Activated CD8-positive, alpha-beta T cell treated with anti-CD3 and anti-CD28 coated beads for 36 hours (primary cell): ENCODE results near the gene NTN5. TPM values are rescaled to one million over a fixed set of nuclear protein-coding genes. Genes with fewer than 3 reads are reported as not detected.

ENCODE experiments used
- ATAC-seq: fragments of 200-7000 bp; cut with Tn5 transposase; one replicate; pipeline ENCODE4 v1.10.0; 2021; ENCODE audit warnings: mild to moderate bottlenecking, moderate library complexity
- CTCF ChIA-PET: fragments of 350-600 bp; sonication (Branson Sonifier 250); formaldehyde crosslinking; loops from one replicate; lab custom pipeline; 2021; ENCODE audit warnings: antibody characterized with exemption; lab: Charles Lee
- POLR2A ChIA-PET: fragments of 350-600 bp; sonication (Branson Sonifier 250); formaldehyde crosslinking; loops from one replicate; lab custom pipeline; 2021; ENCODE audit warnings: antibody characterized with exemption; lab: Charles Lee
- DNase-seq: peaks from one replicate; pipeline ENCODE4 v3.0.0-alpha.2; 2020
- H3K27ac Mint-ChIP-seq: one replicate; pipeline ENCODE4 v1.8.0; 2021; ENCODE audit warnings: mild to moderate bottlenecking, mixed read lengths
- H3K27me3 Mint-ChIP-seq: one replicate; pipeline ENCODE4 v1.8.0; 2021; ENCODE audit warnings: mixed read lengths
- H3K36me3 Mint-ChIP-seq: one replicate; pipeline ENCODE4 v1.8.0; 2021; ENCODE audit warnings: low read depth, mixed read lengths
- H3K4me1 Mint-ChIP-seq: one replicate; pipeline ENCODE4 v1.8.0; 2021; ENCODE audit warnings: low read depth, mixed read lengths
- H3K4me3 Mint-ChIP-seq: one replicate; pipeline ENCODE4 v1.8.0; 2021; ENCODE audit warnings: mild to moderate bottlenecking, moderate library complexity, mixed read lengths
- H3K9me3 Mint-ChIP-seq: one replicate; pipeline ENCODE4 v1.8.0; 2021; ENCODE audit warnings: mixed read lengths
- intact Hi-C: fragments of 100-400 bp; cut with micrococcal nuclease; formaldehyde crosslinking; loops from one replicate; pipeline ENCODE4 v1.10.0; 2022
- total RNA-seq, 2 experiments: library from RNA; stranded (reverse); gene quantifications; one replicate each; pipeline ENCODE4 v1.2.3, GENCODE V29; 2021
- TF ChIP-seq, protein P1 (sequence below): fragments of 200-600 bp; IDR thresholded peaks from one replicate; pipeline ENCODE4 v1.8.0; 2022; ENCODE audit warnings: antibody characterized with exemption, mild to moderate bottlenecking

NTN5 gene
- total RNA-seq, 2 experiments from 2014 or later = 0.16 to 0.83 TPM

- H3K27me3 Mint-ChIP-seq = no peaks in the 10 kb centered on the region
- no peak for DNase-seq
- peaks cover 45% of the 10 kb centered on the region for H3K4me1 Mint-ChIP-seq
- TF ChIP-seq, protein P1, sequence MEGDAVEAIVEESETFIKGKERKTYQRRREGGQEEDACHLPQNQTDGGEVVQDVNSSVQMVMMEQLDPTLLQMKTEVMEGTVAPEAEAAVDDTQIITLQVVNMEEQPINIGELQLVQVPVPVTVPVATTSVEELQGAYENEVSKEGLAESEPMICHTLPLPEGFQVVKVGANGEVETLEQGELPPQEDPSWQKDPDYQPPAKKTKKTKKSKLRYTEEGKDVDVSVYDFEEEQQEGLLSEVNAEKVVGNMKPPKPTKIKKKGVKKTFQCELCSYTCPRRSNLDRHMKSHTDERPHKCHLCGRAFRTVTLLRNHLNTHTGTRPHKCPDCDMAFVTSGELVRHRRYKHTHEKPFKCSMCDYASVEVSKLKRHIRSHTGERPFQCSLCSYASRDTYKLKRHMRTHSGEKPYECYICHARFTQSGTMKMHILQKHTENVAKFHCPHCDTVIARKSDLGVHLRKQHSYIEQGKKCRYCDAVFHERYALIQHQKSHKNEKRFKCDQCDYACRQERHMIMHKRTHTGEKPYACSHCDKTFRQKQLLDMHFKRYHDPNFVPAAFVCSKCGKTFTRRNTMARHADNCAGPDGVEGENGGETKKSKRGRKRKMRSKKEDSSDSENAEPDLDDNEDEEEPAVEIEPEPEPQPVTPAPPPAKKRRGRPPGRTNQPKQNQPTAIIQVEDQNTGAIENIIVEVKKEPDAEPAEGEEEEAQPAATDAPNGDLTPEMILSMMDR = no peak
- ATAC-seq = no peak
- H3K27ac Mint-ChIP-seq = no peak overlapping the region
- CTCF ChIA-PET = no interaction called here
- H3K4me3 Mint-ChIP-seq = no peak overlapping the region
- H3K9me3 Mint-ChIP-seq = no peaks in the 10 kb centered on the region
- peaks cover 8% of the 10 kb centered on the region for H3K36me3 Mint-ChIP-seq
- POLR2A ChIA-PET = no interaction called here
- intact Hi-C loops = loop anchor here (10.0 kb wide), 1 partner anchor 102 kb away; the partner anchor contains the start of genes IZUMO1 and RASIP1
Observed at GRCh38 chr19:48642862-48643261, 30.0 kb downstream of the NTN5 start.

DNA sequence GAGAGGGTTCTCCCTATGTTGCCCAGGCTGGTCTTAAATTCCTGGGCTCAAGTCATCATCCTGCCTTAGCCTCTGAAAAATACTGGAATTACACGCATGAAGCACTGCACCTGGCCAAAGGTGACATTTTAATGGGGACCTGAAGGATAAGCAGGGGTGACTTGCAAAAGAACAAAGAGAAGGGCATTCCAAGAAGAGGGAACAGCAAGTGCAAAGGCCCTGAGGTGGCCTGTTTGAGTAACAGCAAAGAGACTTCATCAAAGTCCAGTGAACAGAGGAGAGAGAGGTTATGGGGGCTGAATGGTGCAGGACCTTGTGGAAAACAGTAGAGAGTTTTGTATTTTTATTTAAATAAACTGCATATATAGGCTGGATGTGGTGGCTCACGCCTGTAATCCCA is 31.0 kb downstream of the NTN5 start:
- ChIA-PET CTCF (interaction anchor here (1.6 kb wide), 1 partner anchor 97 kb away, joined by 5 read pairs; no protein-coding TSS in a partner anchor), POLR2A (no interaction called here)
- peaks cover 49% of the 10 kb centered on the region for H3K4me1 Mint-ChIP-seq
- H3K27ac Mint-ChIP-seq = no peak overlapping the region
- intact Hi-C loops = loop anchor here (10.0 kb wide), 1 partner anchor 103 kb away; the partner anchor contains the start of genes IZUMO1 and RASIP1
- DNase-seq (no peak), ATAC-seq (no peak)
- H3K36me3 Mint-ChIP-seq = peaks cover 8% of the 10 kb centered on the region
- H3K9me3 Mint-ChIP-seq = no peaks in the 10 kb centered on the region
- no peaks in the 10 kb centered on the region for H3K27me3 Mint-ChIP-seq
- TF ChIP-seq, protein P1 = no peak
- H3K4me3 Mint-ChIP-seq = no peak overlapping the region

GRCh38 chr19:48639483-48640375 is 33.1 kb downstream of the NTN5 start:
- Mint-ChIP-seq H3K27ac (peak overlapping the region; percentile 98), H3K4me3 (peak overlapping the region; percentile 56), H3K4me1 (peaks cover 45% of the 10 kb centered on the region), H3K9me3 (no peaks in the 10 kb centered on the region), H3K36me3 (peaks cover 8% of the 10 kb centered on the region), H3K27me3 (no peaks in the 10 kb centered on the region)
- TF ChIP-seq, protein P1 = no peak
- intact Hi-C loops = loop anchor here (10.0 kb wide), 2 partner anchors 105 to 235 kb away; partner anchors contain the start of genes IZUMO1, PPP1R15A and RASIP1
- ChIA-PET CTCF (no interaction called here), POLR2A (interaction anchor here (1.5 kb wide), 1 partner anchor 21 kb away, joined by 3 read pairs; the partner anchor contains the start of genes RPL18 and SPHK2)
- no peak for ATAC-seq
- DNase-seq = no peak

GRCh38 chr19:48638831-48639381 is 33.9 kb downstream of the NTN5 start:
- no peaks in the 10 kb centered on the region for H3K9me3 Mint-ChIP-seq
- POLR2A ChIA-PET = interaction anchor here (1.5 kb wide), 1 partner anchor 20 kb away, joined by 3 read pairs; the partner anchor contains the start of genes RPL18 and SPHK2
- peak overlapping the region; percentile 98 for H3K27ac Mint-ChIP-seq
- peaks cover 8% of the 10 kb centered on the region for H3K36me3 Mint-ChIP-seq
- peak overlapping the region; percentile 88 for H3K4me3 Mint-ChIP-seq
- TF ChIP-seq, protein P1 = no peak
- CTCF ChIA-PET = no interaction called here
- H3K4me1 Mint-ChIP-seq = peaks cover 43% of the 10 kb centered on the region
- no peak for DNase-seq
- H3K27me3 Mint-ChIP-seq = no peaks in the 10 kb centered on the region
- no peak for ATAC-seq
- intact Hi-C loops = loop anchor here (10.0 kb wide), 1 partner anchor 236 kb away; the partner anchor contains the start of gene PPP1R15A
